ENCODE data around the gene TCF7.
"Not testable (repeated sequence)": the region's sequence is repeated elsewhere in the genome, so short reads cannot be mapped to it uniquely, and the experiment has no call there.

The TCF7 gene

DNA sequence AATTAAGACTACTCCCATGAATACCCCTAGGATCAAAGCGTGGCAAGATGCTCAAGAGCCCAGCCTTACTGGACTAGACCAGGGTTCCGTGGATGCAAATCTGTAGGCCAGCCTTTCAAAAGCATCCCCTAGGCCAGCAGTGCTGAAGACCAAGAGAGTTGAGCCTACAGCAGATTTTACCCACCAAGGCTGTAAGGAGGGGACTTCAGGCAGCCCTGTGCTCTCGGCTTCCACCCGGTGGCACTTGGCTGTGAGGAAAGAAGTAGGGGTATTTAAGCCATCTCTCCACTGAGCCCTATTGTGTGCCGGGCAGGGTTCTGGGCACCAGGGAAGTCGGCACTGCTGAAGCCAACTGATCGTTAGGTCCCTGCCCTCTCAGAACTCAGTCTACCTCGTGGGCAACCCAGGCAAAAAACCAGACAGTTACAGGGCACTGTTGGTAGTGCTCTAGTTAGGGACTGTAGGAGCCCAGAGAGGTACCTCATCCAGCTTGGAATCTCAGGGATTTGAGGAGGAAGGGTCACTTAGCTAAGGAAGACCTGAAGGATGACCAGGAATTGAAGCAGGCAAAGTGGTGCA, 25.5 kb downstream of the TCF7 start:
- Histone ChIP-seq H3K27ac (peak overlapping the region in 3 of 21 experiments; percentile 5 to 43 (median 14)), H3K4me3 (no peak overlapping the region)

GRCh38 chr5:134140530-134141201, 26.2 kb downstream of the TCF7 start:
- Histone ChIP-seq H3K27ac (peak overlapping the region in 2 of 21 experiments; percentile 14 to 67), H3K4me3 (no peak overlapping the region)

DNA sequence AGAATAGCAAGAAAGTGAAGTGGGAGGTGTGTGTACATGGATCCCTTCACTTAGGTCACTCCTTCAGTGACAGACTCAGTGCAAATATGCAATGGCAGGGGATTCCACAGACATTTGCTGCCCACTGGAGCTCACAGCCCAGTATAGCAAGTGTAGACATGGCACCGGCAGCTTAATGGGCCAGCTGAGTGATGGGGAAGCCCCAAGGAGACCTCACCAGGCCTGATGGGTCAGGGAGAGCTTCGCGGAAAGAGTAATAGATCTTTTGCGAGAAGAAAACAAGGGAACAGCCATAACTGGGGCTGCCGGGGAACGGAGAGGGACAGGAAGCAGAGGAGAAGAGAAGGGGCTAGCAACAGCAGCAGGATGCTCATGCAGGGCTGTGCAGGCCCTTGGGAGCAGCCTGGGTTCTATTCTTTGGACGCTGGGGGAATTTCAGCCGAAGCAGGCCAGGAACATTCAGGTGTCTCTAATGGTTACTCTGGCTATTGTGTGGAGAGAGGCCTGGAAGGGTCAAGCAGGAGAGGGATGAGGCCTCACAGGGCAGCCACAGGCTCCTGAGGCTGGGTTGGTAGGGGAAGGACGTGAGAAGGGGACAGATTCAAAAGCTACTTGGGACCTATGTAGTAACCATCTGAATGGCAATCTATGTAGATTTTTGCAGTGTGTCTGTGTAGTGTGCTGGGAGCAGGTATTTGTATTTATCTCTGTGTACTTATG, 27.0 kb downstream of the TCF7 start:
- H3K4me3 ChIP-seq = no peak overlapping the region

DNA sequence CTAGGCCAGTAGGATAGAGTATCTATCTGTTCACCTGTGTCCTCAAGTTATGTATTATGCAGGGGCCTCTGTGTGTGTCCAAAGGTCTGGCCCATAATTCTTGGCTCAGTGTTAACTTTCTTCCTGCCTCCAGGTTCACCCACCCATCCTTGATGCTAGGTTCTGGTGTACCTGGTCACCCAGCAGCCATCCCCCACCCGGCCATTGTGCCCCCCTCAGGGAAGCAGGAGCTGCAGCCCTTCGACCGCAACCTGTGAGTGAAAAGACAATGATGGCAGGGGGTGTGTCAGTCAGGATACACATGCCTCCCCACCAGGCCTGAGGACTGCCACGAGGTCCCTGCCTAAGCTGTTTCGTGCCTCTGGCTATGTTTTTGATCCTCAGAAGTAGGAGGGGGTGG, 27.6 kb downstream of the TCF7 start:
- Histone ChIP-seq H3K27ac (no peak overlapping the region), H3K4me3 (no peak overlapping the region)

More for the DNA sequence above, 27.0 kb downstream of the TCF7 start:
- peak overlapping the region in 1 of 21 experiments; percentile 67 for H3K27ac ChIP-seq

- Histone ChIP-seq H3K27ac (peak overlapping the region in 1 of 21 experiments; percentile 20), H3K4me3 (no peak overlapping the region)
Observed at GRCh38 chr5:134142806-134143205, 28.3 kb downstream of the TCF7 start.

- H3K27ac ChIP-seq = no peak overlapping the region
Observed at GRCh38 chr5:134143431-134143830, 28.9 kb downstream of the TCF7 start.

DNA sequence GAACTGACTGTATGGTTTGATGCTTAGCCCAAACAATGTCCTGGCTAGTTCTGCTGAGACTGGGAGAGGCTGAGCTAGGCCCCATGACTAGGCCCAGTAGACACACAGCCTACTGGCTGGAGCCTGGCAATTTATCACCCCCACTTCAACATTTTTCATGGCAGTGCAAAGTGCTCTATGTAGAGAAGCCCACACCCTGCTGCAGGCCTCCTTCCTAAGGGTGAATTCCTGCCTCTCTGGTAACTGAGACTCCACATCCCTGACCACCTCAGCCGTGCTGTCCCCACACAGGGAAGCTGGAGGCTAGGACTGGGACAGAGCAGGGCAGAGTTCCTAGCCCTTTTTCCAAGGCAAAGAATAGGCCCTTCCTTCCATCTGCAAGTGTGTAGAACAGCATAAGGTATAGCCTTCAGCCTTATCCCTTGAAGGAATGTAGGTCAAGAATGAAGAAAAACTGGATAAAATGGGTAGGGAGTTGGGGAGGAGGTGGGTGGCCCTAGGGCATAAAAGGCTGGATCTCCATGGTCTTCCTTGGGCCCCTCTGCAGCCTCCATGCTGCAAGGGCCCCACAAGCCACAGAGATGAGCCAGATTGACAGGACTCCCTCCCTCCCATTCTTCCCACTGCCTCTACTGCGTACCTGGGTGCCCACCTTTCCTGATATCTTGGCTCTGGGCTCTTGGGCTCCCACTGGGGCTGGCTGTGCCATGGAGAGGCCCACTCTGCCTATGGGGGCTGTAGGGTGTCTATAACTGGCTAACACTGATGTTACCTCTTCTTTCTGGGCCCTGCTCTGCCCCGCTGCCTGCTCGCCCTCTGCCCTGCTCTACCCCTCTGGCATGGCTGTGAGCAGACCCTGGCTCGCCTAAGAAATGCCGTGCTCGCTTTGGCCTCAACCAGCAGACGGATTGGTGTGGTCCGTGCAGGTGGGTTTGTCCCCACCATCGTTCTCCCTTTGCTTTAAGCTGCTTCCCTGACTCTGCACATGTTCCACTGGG, 29.8 kb downstream of the TCF7 start:
- Histone ChIP-seq H3K4me3 (no peak overlapping the region), H3K27ac (no peak overlapping the region)

More at GRCh38 chr5:134143431-134143830, 28.9 kb downstream of the TCF7 start:
- no peak overlapping the region for H3K4me3 ChIP-seq

DNA sequence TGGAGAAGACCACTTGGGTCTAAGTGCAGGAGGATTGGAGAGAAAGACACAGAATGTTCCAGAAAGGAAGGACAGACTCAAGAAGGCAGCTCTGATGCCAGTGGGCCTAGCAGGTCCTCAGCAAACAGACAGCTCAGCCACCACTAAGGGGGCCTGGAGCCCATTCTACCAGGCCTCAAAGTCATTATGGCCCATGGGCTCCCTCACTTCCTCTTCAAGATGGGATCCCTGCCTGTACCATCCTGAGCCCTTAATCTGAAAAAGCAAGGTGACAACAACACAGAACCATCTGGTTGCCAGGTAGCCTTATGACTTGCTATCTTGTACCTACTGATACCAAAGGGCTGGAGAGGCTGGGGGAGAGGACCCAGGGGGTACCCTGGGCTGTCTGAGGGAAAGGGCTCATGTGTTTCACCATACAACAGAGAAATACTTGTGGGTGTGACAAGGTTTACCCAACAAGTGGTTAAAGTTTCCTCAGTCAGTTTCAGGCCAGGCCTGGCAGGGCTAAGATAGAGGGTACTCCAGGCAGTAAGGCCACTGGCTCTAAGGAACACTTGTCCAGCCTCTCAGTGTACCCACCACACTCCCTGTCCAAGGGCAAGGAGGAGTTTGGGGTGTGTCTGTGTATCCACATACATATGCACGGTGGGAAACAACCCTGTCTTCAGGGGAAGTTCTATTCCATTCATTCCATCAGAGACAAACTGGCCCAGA, 30.7 kb downstream of the TCF7 start:
- H3K27ac ChIP-seq = peak overlapping the region in 1 of 21 experiments; percentile 49
- H3K4me3 ChIP-seq = no peak overlapping the region

GRCh38 chr5:134145779-134146581, 31.5 kb downstream of the TCF7 start:
- peak overlapping the region in 1 of 21 experiments; percentile 49 for H3K27ac ChIP-seq

GRCh38 chr5:134146651-134147518, 32.4 kb downstream of the TCF7 start:
- H3K27ac ChIP-seq = peak overlapping the region in 2 of 21 experiments; percentile 14 to 53

More at GRCh38 chr5:134145779-134146581, 31.5 kb downstream of the TCF7 start:
- H3K4me3 ChIP-seq = no peak overlapping the region

DNA sequence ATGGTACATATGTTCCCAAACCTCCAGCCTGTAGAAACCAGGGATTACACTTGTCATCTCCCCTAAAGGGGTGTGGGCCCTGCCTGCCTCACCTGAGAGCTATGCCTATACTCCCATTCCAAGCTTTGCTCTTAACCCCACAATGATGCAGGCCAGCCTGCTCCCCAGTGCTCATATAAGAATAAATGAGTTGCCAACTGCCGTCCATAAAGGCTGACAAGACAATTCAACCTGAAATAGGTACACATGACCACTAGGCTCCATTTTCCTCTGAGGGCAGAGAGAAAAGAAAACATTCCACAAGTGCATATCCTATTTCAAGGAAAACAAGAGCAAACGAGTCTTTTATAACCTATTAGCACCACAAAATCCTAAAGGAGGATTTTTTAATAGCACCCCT, 33.8 kb downstream of the TCF7 start:
- Histone ChIP-seq H3K4me3 (no peak overlapping the region), H3K27ac (no peak overlapping the region)

More at GRCh38 chr5:134146651-134147518, 32.4 kb downstream of the TCF7 start:
- no peak overlapping the region for H3K4me3 ChIP-seq

GRCh38 chr5:134148986-134149539, 34.6 kb downstream of the TCF7 start:
- H3K4me3 ChIP-seq = no peak overlapping the region
- peak overlapping the region in 4 of 21 experiments; percentile 7 to 42 (median 29) for H3K27ac ChIP-seq

DNA sequence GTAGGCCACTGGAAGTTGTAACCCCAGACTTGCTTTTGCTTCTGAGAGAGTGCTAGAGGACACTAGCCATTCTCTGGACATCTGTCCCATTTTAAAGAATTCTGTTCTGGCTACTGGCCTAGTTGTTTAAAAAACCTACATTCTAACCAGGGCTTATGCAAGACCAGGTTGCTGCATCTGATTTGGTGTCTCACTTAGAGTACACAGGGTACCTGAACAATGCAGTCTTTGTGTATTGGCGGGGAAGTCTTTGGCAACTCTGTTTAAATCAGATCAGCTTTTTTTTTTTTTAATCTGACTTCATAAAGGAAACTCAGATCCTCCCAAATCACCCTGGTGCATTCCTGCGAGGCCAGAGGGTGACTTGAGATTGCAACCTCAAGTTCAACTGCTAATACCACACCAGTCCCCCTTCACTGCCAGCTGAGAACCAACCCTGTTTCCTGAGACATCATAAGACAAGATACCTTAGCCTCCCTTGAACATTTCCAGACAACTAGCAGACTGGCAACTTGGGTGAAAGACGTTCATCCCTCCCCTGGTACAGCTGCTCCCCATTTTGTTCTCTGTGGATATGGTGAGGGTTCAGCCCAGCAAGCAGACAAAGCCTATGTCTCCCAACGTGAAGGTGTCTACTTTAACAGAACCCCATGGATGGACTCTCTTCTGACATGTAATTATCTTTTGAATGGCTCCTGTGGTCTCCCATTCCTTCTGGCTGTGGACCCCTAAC, 35.3 kb downstream of the TCF7 start:
- peak overlapping the region in 10 of 21 experiments; percentile 7 to 71 (median 44) for H3K27ac ChIP-seq
- H3K4me3 ChIP-seq = no peak overlapping the region

GRCh38 chr5:134151723-134152122, 37.2 kb downstream of the TCF7 start:
- Histone ChIP-seq H3K27ac (peak overlapping the region in 2 of 21 experiments; percentile 17 to 71), H3K4me3 (no peak overlapping the region)

GRCh38 chr5:134152173-134152832, 37.8 kb downstream of the TCF7 start:
- not testable (repeated sequence) for H3K4me3 ChIP-seq, H3K27ac ChIP-seq

GRCh38 chr5:134153241-134153640, 38.8 kb downstream of the TCF7 start:
- H3K4me3 ChIP-seq = no peak overlapping the region
- no peak overlapping the region for H3K27ac ChIP-seq

Measured in skin epidermis (tissue), 12 donors.